ENCODE data around the gene PFDN4. TPM values are rescaled to one million over a fixed set of nuclear protein-coding genes. Genes with fewer than 3 reads are reported as not detected.

The PFDN4 gene
- total RNA-seq, 3 donors from 2014 or later, result 41.0 to 57.7 (median 52.1) TPM

- no peaks in the 10 kb centered on the region for H3K36me3 ChIP-seq
- TF ChIP-seq CTCF (IDR thresholded peaks at IDR 0.05) (no peak), POLR2AphosphoS5 (IDR thresholded peaks at IDR 0.05) (peak in 1 of 3 donors; percentile 18)
- no peak overlapping the region for H3K4me3 ChIP-seq
- peak overlapping the region; percentile 66 to 72 for H3K27ac ChIP-seq
- DNase-seq (ENCODE audit: low spot score in 2 of 2), result peak in 1 of 2 donors; percentile 74
- H3K27me3 ChIP-seq, result no peaks in the 10 kb centered on the region
- peaks cover 0 to 7% of the 10 kb centered on the region in 2 donors for H3K4me1 ChIP-seq
- H3K9me3 ChIP-seq, result no peaks in the 10 kb centered on the region
- intact Hi-C loops (cut with DNase I; ENCODE audit: low total_unique reads), result no loop called here
Measured at GRCh38 chr20:54267483-54268003, 59.7 kb downstream of the PFDN4 start.

- H3K27ac ChIP-seq, result no peak overlapping the region
- intact Hi-C loops (cut with DNase I; ENCODE audit: low total_unique reads), result no loop called here
- DNase-seq (ENCODE audit: low spot score in 2 of 2), result no peak
- H3K36me3 ChIP-seq, result no peaks in the 10 kb centered on the region
- H3K4me3 ChIP-seq, result no peak overlapping the region
- no peaks in the 10 kb centered on the region for H3K27me3 ChIP-seq
- H3K4me1 ChIP-seq, result peaks cover 0 to 7% of the 10 kb centered on the region in 2 donors
- H3K9me3 ChIP-seq, result no peaks in the 10 kb centered on the region
- no peak for TF ChIP-seq POLR2AphosphoS5 (IDR thresholded peaks at IDR 0.05)
- no peak for TF ChIP-seq POLR2A (IDR thresholded peaks at IDR 0.05)
- TF ChIP-seq CTCF (IDR thresholded peaks at IDR 0.05), result no peak
Measured at GRCh38 chr20:54268941-54269340, 61.1 kb downstream of the PFDN4 start.

Other genes with a start within 250 kb of the PFDN4 start
- gene BCAS1, start 137.5 kb upstream of the PFDN4 start, total RNA-seq, result 1 to 10 TPM in 1 of 3 donors, under 1 TPM in 1, not detected in 1; 0.98 to 3.1 TPM
- gene CYP24A1, start 34.1 kb upstream of the PFDN4 start, total RNA-seq, result 1 to 10 TPM in 2 of 3 donors, not detected in 1; 2.0 to 6.4 TPM

Measured in breast epithelium (tissue), 4 donors.